RPMI7951 (cell line): Measurements from ENCODE around the gene MAEA. TPM values are rescaled to one million over a fixed set of nuclear protein-coding genes. Genes with fewer than 3 reads are reported as not detected.
A peak's percentile ranks its signal among the peaks of the same experiment; 100 is the strongest.

ENCODE experiments used
- DNase-seq: peaks from one replicate; pipeline ENCODE4 v3.0.0-alpha.2; 2012; ENCODE audit warnings: low read depth
- total RNA-seq: library from RNA; depleted of rRNA; stranded (reverse); fragments of >200 nt; shearing (Covaris generic); gene quantifications from 2 replicates; pipeline ENCODE4 v1.2.3, GENCODE V29; 2014; rRNA removed

Gene MAEA
- 33.7 and 34.5 TPM in 2 replicates for total RNA-seq

- peak; percentile 94 for DNase-seq
These were observed at the start of gene MAEA for GRCh38 chr4:1289207-1290164. Gene MAEA, plus strand, starts transcription at chr4:1289891. Its CDS starts 23 bp downstream, at chr4:1289914.

- no peak for DNase-seq
These were observed 49.8 kb upstream of the MAEA start for GRCh38 chr4:1239950-1240307.

- DNase-seq = no peak
These were observed 48.8 kb upstream of the MAEA start for GRCh38 chr4:1240721-1241465.

- no peak for DNase-seq
These were observed 48.2 kb upstream of the MAEA start for GRCh38 chr4:1241466-1241935.

GRCh38 chr4:1241936-1242505 lies 47.7 kb upstream of the MAEA start:
- DNase-seq = no peak

- no peak for DNase-seq
These were observed 46.9 kb upstream of the MAEA start for GRCh38 chr4:1242506-1243450.

- DNase-seq = no peak
These were observed 46.1 kb upstream of the MAEA start for GRCh38 chr4:1243451-1244080.

GRCh38 chr4:1244081-1244977 lies 45.4 kb upstream of the MAEA start:
- DNase-seq = no peak

- no peak for DNase-seq
These were observed 44.7 kb upstream of the MAEA start for GRCh38 chr4:1244978-1245471.

- DNase-seq = no peak
These were observed 44.1 kb upstream of the MAEA start for GRCh38 chr4:1245481-1246051.

- no peak for DNase-seq
These were observed 43.4 kb upstream of the MAEA start for GRCh38 chr4:1246111-1246881.

GRCh38 chr4:1246901-1247863 lies 42.5 kb upstream of the MAEA start:
- DNase-seq = peak; percentile 12

GRCh38 chr4:1247864-1248244 lies 41.8 kb upstream of the MAEA start:
- no peak for DNase-seq

- peak; percentile 73 for DNase-seq
These were observed 41.2 kb upstream of the MAEA start, which contains the start of gene CTBP1 for GRCh38 chr4:1248245-1249147. Gene CTBP1, minus strand, starts transcription at chr4:1249130. Its CDS starts 7,799 bp downstream, at chr4:1241331.

GRCh38 chr4:1249148-1249730 lies 40.5 kb upstream of the MAEA start:
- peak; percentile 83 for DNase-seq
